ENCODE data around the gene MLEC.

Gene MLEC

GRCh38 chr12:120719072-120719471, 32.1 kb downstream of the MLEC start:
- POLR2A ChIA-PET, result no interaction called here
- CTCF ChIA-PET, result no interaction called here
- no peak for TF ChIP-seq ELF4 (IDR thresholded peaks at IDR 0.05)
- no peak for TF ChIP-seq BHLHE40 (IDR thresholded peaks at IDR 0.05; ENCODE audit: borderline replicate concordance)
- no peak for TF ChIP-seq L3MBTL2 (conservative IDR thresholded peaks at IDR 0.05)
- TF ChIP-seq NFRKB (IDR thresholded peaks at IDR 0.05), result no peak
- no peak for TF ChIP-seq HDGF (IDR thresholded peaks at IDR 0.05; ENCODE audit: borderline replicate concordance)
- TF ChIP-seq ARNT (IDR thresholded peaks at IDR 0.05), result no peak
- TF ChIP-seq CTBP1 (IDR thresholded peaks at IDR 0.05; ENCODE audit: borderline replicate concordance), result no peak
- no peak for TF ChIP-seq TARDBP (IDR thresholded peaks at IDR 0.05)
- TF ChIP-seq ZNF384 (IDR thresholded peaks at IDR 0.05), result no peak
- TF ChIP-seq LEF1 (IDR thresholded peaks at IDR 0.05; ENCODE audit: borderline replicate concordance), result no peak
- no peak for TF ChIP-seq SP1 (IDR thresholded peaks at IDR 0.05)
- no peak for TF ChIP-seq SUZ12 (IDR thresholded peaks at IDR 0.05)
- no peak for TF ChIP-seq FOXA1 (IDR thresholded peaks at IDR 0.05)
- no peak for TF ChIP-seq FOXM1 (IDR thresholded peaks at IDR 0.05; ENCODE audit: borderline replicate concordance)
- TF ChIP-seq PKNOX1 (IDR thresholded peaks at IDR 0.05), result no peak
- TF ChIP-seq FOXK2 (IDR thresholded peaks at IDR 0.05), result no peak
- no peak for DNase-seq (ENCODE audit: extremely low spot score)

GRCh38 chr12:120719496-120720233, 32.7 kb downstream of the MLEC start:
- DNase-seq (ENCODE audit: extremely low spot score), result no peak
- POLR2A ChIA-PET, result interaction anchor here (1.5 kb wide), 1 partner anchor 10 kb away, joined by 6 read pairs; no protein-coding TSS in a partner anchor
- CTCF ChIA-PET, result interaction anchor here (0.7 to 1.1 kb wide), 2 partner anchors 136 to 138 kb away, joined by 3 read pairs; partner anchors contain the start of gene POP5
- no peak for TF ChIP-seq FOXK2 (IDR thresholded peaks at IDR 0.05)
- TF ChIP-seq FOXA1 (IDR thresholded peaks at IDR 0.05), result no peak
- no peak for TF ChIP-seq TARDBP (IDR thresholded peaks at IDR 0.05)
- TF ChIP-seq LEF1 (IDR thresholded peaks at IDR 0.05; ENCODE audit: borderline replicate concordance), result no peak
- no peak for TF ChIP-seq HDGF (IDR thresholded peaks at IDR 0.05; ENCODE audit: borderline replicate concordance)
- no peak for TF ChIP-seq SP1 (IDR thresholded peaks at IDR 0.05)
- no peak for TF ChIP-seq NFRKB (IDR thresholded peaks at IDR 0.05)
- TF ChIP-seq ELF4 (IDR thresholded peaks at IDR 0.05), result no peak
- no peak for TF ChIP-seq CTBP1 (IDR thresholded peaks at IDR 0.05; ENCODE audit: borderline replicate concordance)
- TF ChIP-seq PKNOX1 (IDR thresholded peaks at IDR 0.05), result no peak
- TF ChIP-seq SUZ12 (IDR thresholded peaks at IDR 0.05), result no peak
- TF ChIP-seq ZNF384 (IDR thresholded peaks at IDR 0.05), result no peak
- TF ChIP-seq BHLHE40 (IDR thresholded peaks at IDR 0.05; ENCODE audit: borderline replicate concordance), result no peak
- TF ChIP-seq FOXM1 (IDR thresholded peaks at IDR 0.05; ENCODE audit: borderline replicate concordance), result no peak
- TF ChIP-seq L3MBTL2 (conservative IDR thresholded peaks at IDR 0.05), result no peak
- no peak for TF ChIP-seq ARNT (IDR thresholded peaks at IDR 0.05)

GRCh38 chr12:120720234-120720986, 33.5 kb downstream of the MLEC start:
- TF ChIP-seq BHLHE40 (IDR thresholded peaks at IDR 0.05; ENCODE audit: borderline replicate concordance) (no peak), TARDBP (IDR thresholded peaks at IDR 0.05) (no peak), SP1 (IDR thresholded peaks at IDR 0.05) (no peak), FOXM1 (IDR thresholded peaks at IDR 0.05; ENCODE audit: borderline replicate concordance) (no peak), HDGF (IDR thresholded peaks at IDR 0.05; ENCODE audit: borderline replicate concordance) (no peak), ARNT (IDR thresholded peaks at IDR 0.05) (no peak), PKNOX1 (IDR thresholded peaks at IDR 0.05) (no peak), CTBP1 (IDR thresholded peaks at IDR 0.05; ENCODE audit: borderline replicate concordance) (no peak), FOXK2 (IDR thresholded peaks at IDR 0.05) (no peak), L3MBTL2 (conservative IDR thresholded peaks at IDR 0.05) (no peak)
- POLR2A ChIA-PET, result interaction anchor here (1.5 kb wide), 1 partner anchor 11 kb away, joined by 6 read pairs; no protein-coding TSS in a partner anchor
- CTCF ChIA-PET, result interaction anchor here (0.7 to 1.1 kb wide), 2 partner anchors 137 to 139 kb away, joined by 3 read pairs; partner anchors contain the start of gene POP5
- no peak for DNase-seq (ENCODE audit: extremely low spot score)

DNA sequence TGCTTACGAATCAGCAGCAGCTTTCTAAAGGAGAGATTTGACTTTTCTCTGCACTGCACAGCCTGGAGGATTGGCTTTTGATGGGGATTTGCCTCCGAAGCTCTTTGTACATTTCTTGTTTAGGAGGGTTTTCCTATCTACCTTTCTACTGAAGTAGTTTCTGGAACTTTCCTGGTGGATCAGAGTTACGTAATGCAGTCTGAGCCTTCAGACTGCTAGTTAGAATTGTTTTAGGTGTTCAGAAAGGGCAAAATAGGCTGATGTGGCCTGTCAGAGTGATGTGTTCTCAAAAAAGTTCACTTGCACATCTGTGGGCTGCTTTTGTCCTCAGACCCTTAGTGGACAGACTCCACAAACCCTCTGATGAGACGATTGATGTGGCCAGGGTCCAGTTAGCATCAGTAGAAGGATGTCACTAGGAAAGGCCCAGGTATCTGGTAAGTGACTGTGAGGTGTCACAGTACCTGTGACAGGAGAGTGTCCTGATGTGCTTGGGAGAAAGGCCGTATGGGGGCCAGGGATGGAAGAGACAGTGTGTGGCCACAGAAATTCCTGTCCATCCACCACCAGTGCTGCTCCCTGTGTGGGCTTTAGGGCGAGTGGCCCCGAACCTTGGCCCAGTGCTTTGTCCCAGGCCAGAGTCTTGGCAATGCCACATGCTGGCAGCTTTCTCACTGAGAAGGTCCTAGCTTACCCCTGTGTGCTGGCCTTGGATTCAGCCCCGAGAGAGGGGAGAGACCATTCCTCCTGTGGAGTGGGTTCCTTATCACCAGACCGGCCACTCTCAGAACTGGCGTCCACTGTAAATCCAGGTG, 34.2 kb downstream of the MLEC start:
- no peak for DNase-seq (ENCODE audit: extremely low spot score)
- POLR2A ChIA-PET, result no interaction called here
- CTCF ChIA-PET, result interaction anchor here (1.1 kb wide), 1 partner anchor 138 kb away, joined by 3 read pairs; no protein-coding TSS in a partner anchor
- TF ChIP-seq FOXM1 (IDR thresholded peaks at IDR 0.05; ENCODE audit: borderline replicate concordance) (no peak), ELF4 (IDR thresholded peaks at IDR 0.05) (no peak), L3MBTL2 (conservative IDR thresholded peaks at IDR 0.05) (no peak), CTBP1 (IDR thresholded peaks at IDR 0.05; ENCODE audit: borderline replicate concordance) (no peak), LEF1 (IDR thresholded peaks at IDR 0.05; ENCODE audit: borderline replicate concordance) (no peak), BHLHE40 (IDR thresholded peaks at IDR 0.05; ENCODE audit: borderline replicate concordance) (no peak), FOXA1 (IDR thresholded peaks at IDR 0.05) (no peak), TARDBP (IDR thresholded peaks at IDR 0.05) (no peak), HDGF (IDR thresholded peaks at IDR 0.05; ENCODE audit: borderline replicate concordance) (no peak), FOXK2 (IDR thresholded peaks at IDR 0.05) (no peak), ARNT (IDR thresholded peaks at IDR 0.05) (no peak), PKNOX1 (IDR thresholded peaks at IDR 0.05) (no peak), SP1 (IDR thresholded peaks at IDR 0.05) (no peak), NFRKB (IDR thresholded peaks at IDR 0.05) (no peak), ZNF384 (IDR thresholded peaks at IDR 0.05) (no peak), SUZ12 (IDR thresholded peaks at IDR 0.05) (no peak)

Data from HEK293T (cell line).